GM19324 (cell line): ENCODE measurements around the gene HOXD13.

Source experiments
- ATAC-seq: cut with Tn5 transposase; IDR thresholded peaks from one replicate; pipeline ENCODE4 v1.9.1; 2021; ENCODE audit warnings: mild to moderate bottlenecking, moderate library complexity; ENCODE audit not compliant: unreplicated experiment, low FRiP score

The HOXD13 gene

GRCh38 chr2:176080540-176081375 lies 11.8 kb upstream of the HOXD13 start:
- ATAC-seq = no peak

GRCh38 chr2:176081376-176081836 lies 11.1 kb upstream of the HOXD13 start:
- ATAC-seq = no peak

GRCh38 chr2:176081837-176082524 lies 10.5 kb upstream of the HOXD13 start:
- no peak for ATAC-seq

DNA sequence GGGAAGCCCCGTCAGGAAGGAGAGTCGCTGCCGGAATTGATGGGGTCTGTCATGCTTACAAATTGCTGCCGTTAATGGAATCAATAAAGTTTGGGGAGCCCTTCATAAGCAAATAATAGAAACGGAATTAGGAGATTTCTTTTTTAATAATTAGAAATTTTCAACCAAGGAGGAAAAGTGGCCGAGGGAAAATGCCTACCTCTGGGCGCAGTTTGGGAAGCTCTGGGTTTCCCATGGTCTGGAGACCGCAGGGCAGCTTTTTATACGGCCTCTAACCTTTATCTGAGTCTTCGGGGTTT lies 10.0 kb upstream of the HOXD13 start:
- no peak for ATAC-seq

- ATAC-seq = no peak
Observed at GRCh38 chr2:176082824-176083751, 9.4 kb upstream of the HOXD13 start.

DNA sequence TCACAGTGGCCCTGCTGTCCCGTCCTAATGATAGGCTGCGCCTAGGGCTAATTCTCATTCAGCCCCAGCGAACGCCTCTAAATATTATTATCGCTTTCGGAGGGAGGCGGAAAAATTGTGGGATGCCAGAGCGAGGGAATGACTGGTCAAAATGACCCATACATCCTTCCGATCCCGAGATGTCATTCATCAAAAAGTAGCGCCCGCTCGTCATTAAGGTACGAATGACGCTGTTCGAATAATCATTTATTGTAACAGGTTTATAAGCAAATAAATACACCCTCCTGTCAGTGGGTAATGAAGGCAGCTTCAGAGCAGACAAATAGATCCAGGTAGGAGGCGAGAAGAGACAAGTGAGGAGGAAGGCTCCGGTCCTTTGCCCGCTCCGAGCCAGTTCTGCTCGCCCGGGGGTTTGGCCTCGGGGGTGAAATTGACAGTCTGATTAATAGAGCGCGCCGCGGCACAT lies 8.7 kb upstream of the HOXD13 start, which contains the start of gene EVX2:
Gene EVX2, minus strand, starts transcription at position 167 of the 466 bp plus-strand sequence. CDS start 186 bp downstream, outside the sequence.
- no peak for ATAC-seq

- ATAC-seq = no peak
Observed at GRCh38 chr2:176084611-176085119, 7.9 kb upstream of the HOXD13 start.

GRCh38 chr2:176085120-176085788 lies 7.3 kb upstream of the HOXD13 start:
- ATAC-seq = no peak

- ATAC-seq = no peak
Observed at GRCh38 chr2:176085861-176086771, 6.4 kb upstream of the HOXD13 start.

DNA sequence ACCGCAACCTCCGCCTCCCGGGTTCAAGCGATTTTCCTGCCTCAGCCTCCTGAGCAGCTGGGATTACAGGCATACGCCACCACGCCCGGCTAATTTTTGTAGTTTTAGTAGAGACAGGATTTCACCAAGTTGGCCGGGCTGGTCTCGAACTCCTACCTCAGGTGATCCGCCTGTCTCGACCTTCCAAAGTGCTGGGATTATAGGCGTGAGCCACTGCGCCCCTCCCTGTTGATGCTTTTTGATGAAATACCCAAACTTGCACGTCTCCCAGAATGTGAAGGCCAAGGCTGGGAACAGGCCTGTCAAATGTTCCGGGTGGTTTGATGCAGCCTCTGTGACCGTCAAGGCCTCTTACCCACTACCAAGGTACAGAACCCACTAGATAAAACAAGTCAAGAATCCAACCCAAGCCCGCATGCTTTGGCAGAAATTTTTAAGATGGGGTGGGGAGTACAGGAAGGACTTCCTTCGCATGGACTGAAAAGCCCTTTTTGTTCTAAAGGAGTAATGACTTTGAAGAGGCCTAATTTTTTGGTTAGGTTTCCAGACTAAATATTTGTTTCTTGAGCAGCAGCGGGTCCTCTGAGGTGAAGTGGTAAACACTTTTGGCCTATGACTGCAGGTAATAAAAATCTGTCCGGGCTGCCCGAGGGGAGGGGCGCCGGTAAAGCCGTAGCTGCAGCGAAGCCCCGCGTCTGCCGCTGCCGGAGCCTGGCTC lies 5.0 kb upstream of the HOXD13 start:
- no peak for ATAC-seq

DNA sequence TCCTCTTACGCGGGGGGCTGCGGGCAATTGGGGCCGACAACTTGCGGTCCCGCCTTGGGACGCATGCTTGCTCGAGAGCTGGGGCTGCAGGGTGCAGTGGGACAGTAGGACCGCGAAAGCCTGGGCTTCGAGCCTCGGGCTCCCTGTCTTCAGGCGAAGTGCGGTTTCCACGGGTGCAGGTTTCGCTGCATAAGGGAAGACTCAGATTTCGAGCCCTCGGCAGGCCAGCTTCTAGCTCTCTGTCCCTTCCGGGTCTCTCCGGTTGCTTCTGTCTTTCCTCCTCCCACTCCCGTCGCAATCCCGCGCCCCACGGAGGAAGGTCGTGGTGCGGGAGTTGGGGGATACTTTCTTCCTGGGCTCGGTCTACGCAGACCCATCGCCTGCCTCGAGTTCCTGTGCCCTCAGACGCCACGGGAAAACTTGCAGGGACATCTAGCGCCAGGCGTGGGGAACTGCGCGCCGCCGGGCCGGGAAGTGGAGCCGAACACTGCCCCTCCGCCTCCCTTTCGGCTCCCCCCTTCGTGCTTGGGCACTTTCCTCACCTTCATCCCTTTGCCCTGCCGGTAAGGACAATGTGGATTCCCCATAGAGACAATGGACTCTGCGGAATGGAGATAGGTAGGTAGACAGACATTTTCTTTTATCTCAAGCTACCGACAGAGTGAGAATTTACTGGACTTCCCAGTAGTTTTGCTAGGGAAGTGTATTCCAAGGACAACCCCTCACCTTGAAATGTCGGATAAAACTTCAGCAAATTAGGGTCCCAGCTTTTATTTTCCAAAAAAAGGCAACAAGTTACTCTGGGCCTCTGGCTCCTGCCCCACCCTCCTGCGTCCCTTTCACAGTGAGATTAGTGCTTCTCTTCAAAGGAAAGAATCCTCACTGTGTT lies 4.2 kb upstream of the HOXD13 start:
- no peak for ATAC-seq

GRCh38 chr2:176088937-176089842 lies 3.3 kb upstream of the HOXD13 start:
- no peak for ATAC-seq

DNA sequence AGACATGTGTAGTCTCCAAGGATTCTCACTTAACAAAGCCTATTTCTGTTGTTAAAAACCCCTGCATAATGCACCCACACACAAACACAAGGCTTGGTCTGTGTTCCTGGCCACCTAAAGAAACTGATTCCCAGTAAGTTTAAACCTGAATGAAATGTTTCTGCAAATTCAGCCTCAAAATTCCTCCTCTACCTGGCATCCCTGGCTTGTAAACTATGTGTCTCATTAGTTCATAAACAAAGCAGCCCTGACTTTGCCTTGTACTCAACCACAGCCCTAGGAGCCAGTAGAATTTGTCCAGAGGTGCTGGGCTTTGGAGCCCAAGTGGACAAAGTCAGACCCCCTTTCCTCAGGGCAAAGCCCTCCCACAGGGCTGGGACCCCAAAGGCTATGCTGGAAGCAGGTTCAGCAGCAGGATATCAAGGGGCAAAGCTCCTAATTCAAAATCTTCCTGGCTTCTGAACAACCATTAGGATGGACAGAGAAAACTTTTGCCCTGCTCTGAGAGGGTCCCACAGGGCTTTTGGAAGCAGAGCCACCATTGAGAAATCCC lies 2.6 kb upstream of the HOXD13 start:
- ATAC-seq = no peak

- ATAC-seq = no peak
Observed at GRCh38 chr2:176090862-176091261, 1.7 kb upstream of the HOXD13 start.

DNA sequence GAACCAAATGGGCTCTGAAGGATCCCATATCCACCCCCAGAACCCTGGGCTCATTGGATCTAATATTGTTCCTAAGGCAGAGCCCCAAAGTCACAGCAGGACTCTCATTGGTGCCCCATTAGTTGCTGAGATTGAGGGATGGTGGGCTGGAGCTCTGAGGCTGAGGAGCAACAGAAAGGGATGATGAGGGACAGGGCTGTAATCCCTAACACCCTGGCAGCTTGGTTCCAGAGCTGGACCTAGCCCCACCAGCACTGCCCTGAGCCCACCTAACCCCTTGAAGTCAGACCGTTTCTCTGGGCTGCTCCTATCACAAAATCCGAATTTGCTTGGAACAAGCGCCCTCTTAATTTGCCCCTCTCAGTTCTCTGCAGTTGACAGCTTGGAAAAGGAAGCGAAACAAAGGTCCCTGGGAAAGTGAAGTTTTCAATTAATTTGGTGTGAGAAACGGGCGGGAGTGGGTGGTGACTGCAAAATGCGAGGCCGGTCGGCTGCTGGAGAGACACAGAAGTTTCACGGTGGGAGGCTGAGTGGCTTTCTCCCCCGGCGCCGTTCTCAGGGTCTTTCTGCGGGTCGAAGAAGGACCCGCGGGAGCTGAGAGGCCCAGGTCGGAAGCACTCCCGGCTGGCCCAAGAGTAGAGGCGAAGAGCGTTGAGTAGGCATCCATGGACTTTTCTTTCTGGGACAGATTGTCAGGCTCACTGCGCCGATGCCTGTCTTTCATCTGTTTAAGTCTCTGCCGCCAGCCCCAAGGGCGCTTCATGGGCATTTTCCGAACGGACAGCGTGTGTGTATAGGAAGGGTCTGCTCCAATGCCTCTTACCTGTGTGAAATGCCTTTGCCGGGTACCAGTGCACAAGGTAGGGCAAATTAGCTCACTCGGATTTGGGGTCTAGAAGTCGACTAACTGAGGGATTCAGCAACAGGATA lies 927 bp upstream of the HOXD13 start:
- ATAC-seq = no peak
